Heart left ventricle (tissue), 16 donors: Measurements from ENCODE around the gene ADGRL3. TPM values are rescaled to one million over a fixed set of nuclear protein-coding genes. Genes with fewer than 3 reads are reported as not detected.
"Not testable (repeated sequence)": the region's sequence is repeated elsewhere in the genome, so short reads cannot be mapped to it uniquely, and the experiment has no call there.

Source experiments
- ATAC-seq, 4 donors: fragments of 200-7000 bp; cut with Tn5 transposase; one replicate each; pipeline ENCODE4 v1.9.1; 2020 to 2022; ENCODE audit warnings: moderate library complexity in 4 of 4, mild to moderate bottlenecking in 3 of 4, moderate number of reproducible peaks in 1 of 4
- DNase-seq, 5 donors: peaks; one replicate each; pipeline ENCODE4 v3.0.0-alpha.2; 2020
- H3K27ac ChIP-seq, 12 donors: fragments of 200-600 bp; sonication (generic) in 4 of 12; one replicate each; pipeline versions ENCODE4 v1.5.0 to v1.8.0; 2016 to 2022; ENCODE audit warnings: mild to moderate bottlenecking in 2 of 12
- H3K27me3 ChIP-seq, 9 donors: fragments of 200-600 bp; sonication (generic) in 2 of 9; one replicate each; pipeline versions ENCODE4 v1.5.1 to v1.8.0; 2016 to 2022; ENCODE audit warnings: mild to moderate bottlenecking in 3 of 9
- H3K36me3 ChIP-seq, 9 donors: fragments of 200-600 bp; sonication (generic) in 2 of 9; one replicate each; pipeline versions ENCODE4 v1.5.0 to v1.8.0; 2018 to 2022; ENCODE audit warnings: mild to moderate bottlenecking in 2 of 9
- H3K4me1 ChIP-seq, 12 donors: fragments of 200-600 bp; sonication (generic) in 4 of 12; one replicate each; pipeline versions ENCODE4 v1.5.0 to v1.8.0; 2016 to 2022; ENCODE audit warnings: mild to moderate bottlenecking in 3 of 12
- H3K4me3 ChIP-seq, 12 donors: fragments of 200-600 bp; sonication (generic) in 4 of 12; one replicate each; pipeline versions ENCODE4 v1.5.0 to v1.8.0; 2017 to 2022; ENCODE audit warnings: mild to moderate bottlenecking in 9 of 12, moderate library complexity in 4 of 12
- H3K9me3 ChIP-seq, 12 donors: fragments of 200-600 bp; sonication (generic) in 4 of 12; one replicate each; pipeline versions ENCODE4 v1.5.0 to v1.8.0; 2016 to 2022; ENCODE audit warnings: mild to moderate bottlenecking in 1 of 12
- CTCF ChIP-seq, 12 donors: fragments of 200-600 bp; sonication (generic) in 4 of 12; IDR thresholded peaks; one replicate each; pipeline versions ENCODE4 v1.5.0 to v1.8.0; 2018 to 2022; ENCODE audit warnings: antibody characterized with exemption in 12 of 12, mild to moderate bottlenecking in 5 of 12
- POLR2A ChIP-seq, 2 donors: fragments of 450-650 bp; IDR thresholded peaks; one replicate each; pipeline ENCODE4 v1.6.1; 2017; ENCODE audit warnings: antibody characterized with exemption in 2 of 2, mild to moderate bottlenecking in 2 of 2, moderate library complexity in 2 of 2
- WGBS, 4 donors: extraction: QIAGEN DNeasy Blood & Tissue Kit in 2 of 4; methylation state at CpG; one replicate each; pipeline versions ENCODE4 v1.1.5 to v1.1.7; 2013 to 2018; 5-methylcytosine and 5-hydroxymethylcytosine counted together
- intact Hi-C, 10 donors: fragments of 100-400 bp; cut with DNase I; formaldehyde crosslinking; loops; one replicate each; pipeline versions ENCODE4 v1.11.1 to v1.14.2; 2022
- polyA plus RNA-seq, 2 donors: library from polyadenylated mRNA; stranded (reverse); fragments of 200-250 nt; gene quantifications; one replicate each; pipeline ENCODE4 v1.2.3, GENCODE V29; 2013
- total RNA-seq, 9 donors: library from RNA; depleted of rRNA in 2 of 9; stranded (reverse); fragments of >200 nt in 2 of 9; fragmentation: NEBNext Ultra II Directional in 3 of 9; extraction: Animal tissue kit (Norgen Biotek cat#: 25700) in 3 of 9; gene quantifications; one replicate each; pipeline versions ENCODE4 v1.1.0 to v1.2.4, GENCODE V29; 2016 to 2023
- donor health status: ischemic (EF 13 %, LVEDD 7.1; RV severe dilation, severe dysfunction).
- donor health status: healthy with polysubstance abuse.
- donor health status: DM: no; HTN: yes; CAD: no.
- donor health status: DM: no; HTN: no; CAD: no.
- donor health status: ischemic (EF 25% LVEDD 6.9; RV normal size, moderate dysfunction).
- donor health status: ischemic (EF 25% LVEDD 5.7; RV mildly dilated, moderate dysfunction).
- donor health status: healthy.
- donor health status: DM: yes; HTN: yes; CAD: no.
- donor health status: ischemic (EF 35%, LVEDD 5.7; RV mildly dilated, moderate dysfunction).
- donor health status: nonischemic (EF 11% LVEDD 7.7; RV severe dilation, severe dysfunction).
- donor health status: DM: yes; HTN: yes; CAD: no.
- donor health status: PGD.
- donor health status: ischemic (EF 29% LVEDD 5.4; RV normal size, mild dysfunction).
- donor health status: nonischemic (EF 23%, LVEDD 6.1; RV moderate dilation, normal function).

Gene ADGRL3
- total and polyA plus RNA-seq, 11 donors: 0.84 to 24.4 (median 7.6) TPM

- ATAC-seq (no peak), DNase-seq (no peak)
- TF ChIP-seq POLR2A (IDR thresholded peaks at IDR 0.05): no peak
- TF ChIP-seq CTCF (IDR thresholded peaks at IDR 0.05): no peak
- WGBS, 4 donors: 93 to 98% (median 95%) methylated on average over 1 of the region's 1 CpG
- Histone ChIP-seq H3K27me3 (no peaks in the 10 kb centered on the region), H3K4me1 (no peaks in the 10 kb centered on the region), H3K27ac (no peak overlapping the region), H3K4me3 (no peak overlapping the region), H3K36me3 (no peaks in the 10 kb centered on the region), H3K9me3 (peaks cover 0 to 18% (median 0%) of the 10 kb centered on the region in 12 donors)
- intact Hi-C loops: no loop called here
Observed at GRCh38 chr4:61959087-61959486, 759.0 kb downstream of the ADGRL3 start.

GRCh38 chr4:61984260-61984909, 784.3 kb downstream of the ADGRL3 start:
- Histone ChIP-seq H3K27ac (no peak overlapping the region), H3K9me3 (no peaks in the 10 kb centered on the region), H3K36me3 (no peaks in the 10 kb centered on the region), H3K27me3 (no peaks in the 10 kb centered on the region), H3K4me3 (no peak overlapping the region), H3K4me1 (no peaks in the 10 kb centered on the region)
- intact Hi-C loops: no loop called here
- TF ChIP-seq CTCF (IDR thresholded peaks at IDR 0.05): no peak
- no peak for TF ChIP-seq POLR2A (IDR thresholded peaks at IDR 0.05)
- no peak for DNase-seq
- 69 to 82% (median 80%) methylated on average over 4 of the region's 4 CpGs for WGBS, 4 donors
- no peak for ATAC-seq

- intact Hi-C loops: no loop called here
- no peaks in the 10 kb centered on the region for H3K36me3 ChIP-seq
- H3K27ac ChIP-seq: no peak overlapping the region
- 78 to 86% (median 81%) methylated on average over 4 of the region's 4 CpGs for whole genome bisulfite sequencing, 4 donors
- DNase-seq: no peak
- TF ChIP-seq CTCF (IDR thresholded peaks at IDR 0.05) (no peak), POLR2A (IDR thresholded peaks at IDR 0.05) (no peak)
- no peaks in the 10 kb centered on the region for H3K27me3 ChIP-seq
- no peaks in the 10 kb centered on the region for H3K9me3 ChIP-seq
- no peak overlapping the region for H3K4me3 ChIP-seq
- H3K4me1 ChIP-seq: no peaks in the 10 kb centered on the region
- no peak for ATAC-seq
Observed at GRCh38 chr4:61985426-61985825, 785.3 kb downstream of the ADGRL3 start.

- H3K27me3 ChIP-seq, H3K9me3 ChIP-seq, H3K4me1 ChIP-seq, H3K4me3 ChIP-seq, intact Hi-C loops, H3K36me3 ChIP-seq, DNase-seq, ATAC-seq, H3K27ac ChIP-seq: not testable (repeated sequence)
- WGBS, 4 donors: 93 to 96% (median 94%) methylated on average over 7 of the region's 7 CpGs
Observed at GRCh38 chr4:61986929-61987328, 786.8 kb downstream of the ADGRL3 start.

GRCh38 chr4:61992351-61992750, 792.2 kb downstream of the ADGRL3 start:
- ATAC-seq: no peak
- no peak overlapping the region for H3K4me3 ChIP-seq
- no peak for DNase-seq
- H3K4me1 ChIP-seq: no peaks in the 10 kb centered on the region
- TF ChIP-seq CTCF (IDR thresholded peaks at IDR 0.05) (no peak), POLR2A (IDR thresholded peaks at IDR 0.05) (no peak)
- WGBS, 4 donors: 60 to 66% (median 61%) methylated on average over 2 of the region's 2 CpGs
- no peak overlapping the region for H3K27ac ChIP-seq
- intact Hi-C loops: no loop called here
- H3K27me3 ChIP-seq: no peaks in the 10 kb centered on the region
- no peaks in the 10 kb centered on the region for H3K36me3 ChIP-seq
- no peaks in the 10 kb centered on the region for H3K9me3 ChIP-seq
